ENCODE results near the gene MARCHF6.
"Not testable (repeated sequence)": the region's sequence is repeated elsewhere in the genome, so short reads cannot be mapped to it uniquely, and the experiment has no call there.

The MARCHF6 gene

DNA sequence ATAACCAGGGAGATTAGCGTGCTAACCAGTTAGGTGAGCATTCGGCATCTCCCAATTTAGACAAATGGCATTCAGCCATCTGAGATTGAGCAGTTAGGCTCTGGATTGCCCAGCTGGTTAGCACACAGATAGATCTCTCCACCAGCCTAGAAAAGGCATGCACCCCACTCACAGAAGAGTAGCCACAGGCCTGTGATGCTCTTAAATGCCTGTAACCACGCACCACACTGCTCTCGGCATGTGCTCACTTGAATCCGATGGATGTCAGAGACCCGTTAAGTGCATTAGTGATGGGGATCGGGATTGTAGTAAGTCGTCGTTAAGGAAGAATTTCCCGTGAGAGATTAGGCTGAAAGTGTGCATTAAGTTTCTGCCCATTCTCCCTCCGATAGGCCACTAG, 23.0 kb downstream of the MARCHF6 start:
- no peak for DNase-seq (ENCODE audit: low read depth in 2 of 2)

GRCh38 chr5:10377081-10377480, 23.6 kb downstream of the MARCHF6 start:
- DNase-seq (ENCODE audit: low read depth in 2 of 2) = no peak

GRCh38 chr5:10381803-10382202, 28.3 kb downstream of the MARCHF6 start:
- DNase-seq (ENCODE audit: low read depth in 2 of 2) = no peak

DNA sequence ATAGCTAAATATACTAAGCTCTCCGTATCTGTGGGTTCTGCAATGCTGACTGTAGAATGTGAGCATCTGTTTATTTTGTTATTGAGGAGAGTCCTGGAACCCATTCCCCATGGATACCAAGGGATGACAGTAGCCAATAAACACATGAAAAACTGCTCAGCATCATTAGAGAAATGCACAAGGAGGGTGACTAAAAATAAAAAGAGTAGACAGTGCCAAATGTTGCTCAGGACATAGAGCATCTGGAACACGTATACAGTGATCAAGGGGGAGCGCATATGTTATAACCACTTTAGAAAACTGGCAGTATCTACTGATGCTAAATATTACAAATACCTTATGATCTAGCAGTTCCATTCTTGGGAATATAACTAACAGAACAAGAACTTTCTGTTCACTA, 31.0 kb downstream of the MARCHF6 start:
- DNase-seq (ENCODE audit: low read depth in 2 of 2) = no peak

DNA sequence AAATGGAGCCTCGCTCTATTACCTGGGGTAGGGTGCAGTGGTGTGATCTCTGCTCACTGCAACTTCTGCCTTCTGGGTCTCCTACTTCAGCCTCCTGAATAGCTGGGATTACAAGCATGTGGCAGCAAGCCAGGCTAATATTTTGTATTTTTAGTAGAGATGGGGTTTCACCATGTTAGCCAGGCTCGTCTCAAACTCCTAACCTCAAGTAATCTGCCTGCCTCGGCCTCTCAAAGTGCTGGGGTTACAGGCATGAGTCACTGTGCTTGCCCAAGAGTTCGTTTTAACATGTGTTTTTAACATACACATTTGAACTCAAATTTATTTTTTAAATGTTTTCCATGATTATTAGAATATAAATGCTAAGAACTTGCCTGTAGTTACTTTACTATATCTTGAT, 34.2 kb downstream of the MARCHF6 start:
- no peak for DNase-seq (ENCODE audit: low read depth in 2 of 2)

DNA sequence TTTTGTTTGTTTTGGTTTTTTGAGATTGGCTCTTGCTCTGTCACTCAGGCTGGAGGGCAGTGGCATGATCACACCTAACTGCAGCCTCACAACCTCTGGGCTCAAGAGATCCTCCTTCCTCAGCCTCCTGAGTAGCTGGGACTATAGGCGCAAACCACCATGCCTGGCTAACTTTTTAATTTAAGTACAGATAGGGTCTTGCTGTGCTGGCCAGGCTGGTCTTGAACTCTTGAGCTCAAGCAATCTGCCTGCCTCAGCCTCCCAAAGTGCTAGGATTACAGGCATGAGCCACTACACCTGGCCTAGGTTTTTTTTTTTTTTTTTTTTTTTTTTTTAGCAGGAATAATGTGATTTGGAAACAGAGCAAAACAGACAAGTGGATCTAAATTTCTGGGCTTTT, 37.6 kb downstream of the MARCHF6 start:
- no peak for DNase-seq (ENCODE audit: low read depth in 2 of 2)

- not testable (repeated sequence) for DNase-seq (ENCODE audit: low read depth in 2 of 2)
These were observed 39.3 kb downstream of the MARCHF6 start for GRCh38 chr5:10392567-10393328.

DNA sequence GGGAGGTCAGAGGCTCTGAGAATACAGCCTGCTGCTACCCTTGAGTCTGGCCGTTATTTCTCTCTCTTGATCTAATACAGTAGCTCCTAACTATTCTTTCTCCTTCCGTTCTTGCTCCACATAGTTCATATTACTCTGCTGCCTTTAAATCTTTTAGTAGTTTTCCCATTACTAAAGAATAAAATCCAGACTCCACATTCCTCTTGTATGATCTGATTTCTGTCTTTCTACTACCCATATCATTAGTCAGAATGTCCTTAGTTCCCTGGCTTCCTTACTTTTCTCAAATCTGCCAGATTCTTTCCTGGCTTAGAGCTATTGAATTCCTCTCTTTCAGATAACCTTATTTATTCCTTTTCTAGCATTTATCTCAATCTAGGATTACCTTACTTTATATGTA, 40.0 kb downstream of the MARCHF6 start:
- no peak for DNase-seq (ENCODE audit: low read depth in 2 of 2)

DNA sequence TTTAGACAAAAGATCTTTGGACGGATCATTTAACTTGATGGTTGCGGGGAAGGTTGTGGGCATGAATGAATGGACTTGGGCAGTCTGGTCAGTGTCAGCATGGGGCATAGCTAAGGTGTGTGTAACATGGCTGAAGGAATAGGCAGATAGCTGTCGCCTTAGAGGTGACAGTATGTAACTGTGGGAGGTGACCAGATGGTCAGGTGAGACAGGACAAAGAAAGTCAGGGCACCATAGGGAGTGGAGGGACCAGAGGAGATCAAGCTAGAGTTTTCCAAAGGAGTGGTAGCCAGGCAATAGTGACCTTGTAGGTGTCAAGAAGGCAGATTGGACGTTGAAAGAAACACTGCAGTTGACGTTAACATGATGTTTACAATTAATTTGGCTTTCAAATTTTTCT, 43.1 kb downstream of the MARCHF6 start:
- no peak for DNase-seq (ENCODE audit: low read depth in 2 of 2)

DNA sequence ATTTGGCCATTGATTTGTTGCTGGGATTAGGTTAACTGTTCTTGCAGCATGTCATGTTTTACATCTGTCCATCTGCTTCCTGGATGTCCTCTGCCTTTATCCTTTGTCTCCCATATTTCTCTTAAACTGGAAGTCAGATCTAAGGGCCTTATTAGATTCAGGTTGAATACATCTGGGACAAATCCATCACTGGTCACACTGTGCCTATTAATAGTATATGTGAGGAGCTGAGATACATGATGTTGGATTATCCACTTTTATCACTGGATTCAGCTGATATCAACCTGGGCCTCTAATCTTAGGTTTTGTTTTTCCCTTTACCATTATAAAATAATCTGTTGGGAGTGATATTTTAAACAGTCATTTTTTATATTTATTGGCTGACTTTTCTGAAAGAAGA, 46.3 kb downstream of the MARCHF6 start:
- no peak for DNase-seq (ENCODE audit: low read depth in 2 of 2)

DNA sequence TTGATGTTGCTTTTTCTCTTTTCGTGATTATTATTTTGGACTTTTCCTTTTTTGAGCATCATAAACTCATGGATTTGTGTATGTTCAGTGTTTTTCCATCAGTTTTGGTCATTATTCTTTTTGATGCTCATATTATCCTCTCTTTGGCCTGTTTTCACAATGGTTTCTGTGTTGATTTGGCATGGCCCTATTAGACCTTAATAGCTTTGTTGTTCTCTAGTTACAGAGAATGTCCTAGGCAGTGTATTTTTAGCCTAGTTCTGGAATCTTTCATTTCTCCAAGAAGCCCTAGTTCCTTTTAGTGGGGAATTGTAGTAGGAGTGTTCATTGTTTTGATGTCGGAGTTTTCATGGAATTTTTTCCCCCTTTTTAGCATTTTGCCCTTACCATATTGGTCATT, 46.9 kb downstream of the MARCHF6 start:
- DNase-seq (ENCODE audit: low read depth in 2 of 2) = no peak

- no peak for DNase-seq (ENCODE audit: low read depth in 2 of 2)
These were observed 47.3 kb downstream of the MARCHF6 start for GRCh38 chr5:10400831-10401230.

GRCh38 chr5:10401498-10401897, 48.0 kb downstream of the MARCHF6 start:
- DNase-seq (ENCODE audit: low read depth in 2 of 2) = no peak
